GM19467 (cell line): ENCODE measurements around the gene FOCAD.

Experiments
- ATAC-seq: cut with Tn5 transposase; IDR thresholded peaks from one replicate; pipeline ENCODE4 v1.9.1; 2021; ENCODE audit warnings: mild to moderate bottlenecking, moderate library complexity; ENCODE audit not compliant: unreplicated experiment

The FOCAD gene

GRCh38 chr9:20786807-20787206 is 102.7 kb downstream of the FOCAD start:
- no peak for ATAC-seq

DNA sequence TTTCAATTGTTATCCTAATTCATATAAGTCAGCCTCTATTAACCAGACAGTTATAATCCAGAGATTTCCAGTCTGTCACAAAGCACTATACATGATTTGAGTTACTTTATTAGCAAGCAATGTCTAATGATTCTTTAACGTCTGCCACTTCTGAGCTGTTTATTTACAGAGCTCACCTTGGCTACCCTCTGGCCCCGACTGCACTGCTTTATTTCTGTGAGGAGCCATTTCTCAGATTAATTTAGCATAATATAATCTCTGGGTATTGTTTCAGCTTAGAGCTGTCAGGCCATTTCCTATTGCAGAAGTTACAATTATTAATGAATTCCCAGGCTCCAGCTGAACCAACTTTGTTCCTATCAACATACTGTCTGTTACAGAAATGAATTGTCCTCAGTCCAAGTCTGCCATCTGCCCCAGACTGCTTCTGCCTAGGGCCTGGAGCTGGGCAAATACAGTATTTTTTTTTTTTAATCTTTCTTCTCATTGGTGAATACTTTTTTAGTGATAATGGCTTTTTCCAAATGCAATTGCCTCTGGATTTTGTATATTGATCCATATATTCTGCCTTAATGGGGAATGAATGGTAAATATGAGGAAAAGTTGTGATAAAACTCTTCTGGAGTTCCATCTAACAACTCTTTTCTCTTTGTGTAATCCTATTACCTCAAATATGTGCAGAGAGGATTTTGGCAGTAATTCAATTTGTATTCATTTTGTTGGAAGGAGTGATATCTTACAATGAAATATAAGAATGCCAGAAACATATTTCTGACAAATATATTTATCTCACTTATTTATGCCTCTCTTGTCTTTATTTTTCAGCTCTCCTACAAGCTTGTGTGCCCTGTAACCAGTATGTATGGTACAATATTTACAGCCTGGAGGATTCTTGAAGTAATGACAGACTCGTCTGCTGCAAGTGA is 104.7 kb downstream of the FOCAD start:
- no peak for ATAC-seq

- no peak for ATAC-seq
Observed at GRCh38 chr9:20790721-20791120, 106.7 kb downstream of the FOCAD start.

GRCh38 chr9:20791682-20792081 is 107.6 kb downstream of the FOCAD start:
- ATAC-seq, result no peak

DNA sequence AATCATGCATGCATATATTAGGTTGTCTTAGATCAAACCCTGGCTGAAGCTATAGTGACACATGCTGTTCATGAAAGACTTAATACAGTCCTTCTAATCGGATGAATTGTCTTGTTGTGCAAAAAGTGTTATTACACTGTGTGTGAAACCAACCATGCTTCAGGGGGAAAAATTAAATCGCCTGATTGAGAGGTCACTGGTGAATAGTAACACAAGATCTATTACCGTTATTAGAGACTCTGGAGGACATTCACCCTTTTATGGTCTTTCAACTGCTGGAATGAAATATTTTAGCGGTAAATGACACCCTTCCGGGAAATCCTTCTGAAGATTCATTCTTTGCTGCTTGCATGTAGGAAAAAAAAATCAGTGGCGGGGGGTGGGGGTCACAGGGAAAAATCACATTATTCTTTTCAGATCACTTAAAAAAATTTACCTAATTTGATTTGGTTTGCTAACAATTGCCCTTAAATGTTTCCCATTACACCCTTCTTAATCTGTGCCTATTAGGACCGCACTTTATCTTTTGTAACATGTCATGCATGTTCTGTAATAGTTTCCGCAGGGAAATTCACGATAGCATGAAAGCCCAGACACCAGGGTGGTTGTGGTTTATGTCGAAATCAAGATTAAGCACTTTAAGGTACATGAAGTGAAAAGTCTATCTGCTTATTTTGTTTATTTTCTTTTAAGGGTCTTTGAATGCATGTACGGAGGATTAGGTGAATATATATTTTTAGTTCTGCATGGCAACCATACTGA is 120.6 kb downstream of the FOCAD start:
- ATAC-seq, result no peak

DNA sequence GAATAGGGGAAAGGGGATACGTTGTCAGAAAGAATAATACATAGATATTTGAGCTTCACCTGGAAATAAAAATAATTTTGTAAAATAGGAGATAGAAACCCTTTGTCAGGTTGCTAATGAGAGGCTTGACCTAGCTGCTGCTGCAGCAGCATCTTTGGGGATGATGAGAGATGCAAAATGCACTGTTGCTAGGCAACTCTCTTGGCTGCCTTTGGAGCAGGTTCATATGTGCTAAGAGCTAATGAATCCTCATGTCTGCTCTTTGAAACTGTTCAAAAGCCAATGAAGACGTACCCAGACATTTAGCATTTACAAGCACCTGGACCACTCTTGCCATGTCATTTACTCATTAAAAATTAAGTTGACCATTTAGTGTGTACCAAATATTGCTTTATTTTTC is 121.7 kb downstream of the FOCAD start:
- no peak for ATAC-seq

DNA sequence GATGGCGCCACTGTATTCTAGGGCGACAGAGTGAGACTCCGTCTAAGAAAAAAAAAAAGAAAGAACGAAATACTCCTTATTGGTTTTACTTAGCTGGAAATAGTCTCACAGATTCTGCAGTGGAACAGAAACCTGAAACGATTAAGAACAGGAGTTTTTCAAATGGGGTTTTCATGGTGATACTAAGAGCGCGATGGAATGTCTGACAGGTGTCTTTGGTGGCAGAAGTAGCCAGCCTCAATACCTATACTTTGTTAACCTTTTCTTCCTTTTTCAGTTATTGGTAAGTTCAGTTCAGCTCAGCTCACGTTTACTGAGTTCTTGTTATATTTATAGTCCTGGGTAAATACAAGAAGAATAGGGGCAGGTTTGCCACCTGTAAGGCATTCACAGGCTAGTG is 123.9 kb downstream of the FOCAD start:
- ATAC-seq, result no peak

- ATAC-seq, result no peak
Observed at GRCh38 chr9:20811872-20812271, 127.8 kb downstream of the FOCAD start.

GRCh38 chr9:20815923-20816703 is 132.1 kb downstream of the FOCAD start:
- no peak for ATAC-seq

- ATAC-seq, result no peak
Observed at GRCh38 chr9:20823051-20823450, 139.0 kb downstream of the FOCAD start.

DNA sequence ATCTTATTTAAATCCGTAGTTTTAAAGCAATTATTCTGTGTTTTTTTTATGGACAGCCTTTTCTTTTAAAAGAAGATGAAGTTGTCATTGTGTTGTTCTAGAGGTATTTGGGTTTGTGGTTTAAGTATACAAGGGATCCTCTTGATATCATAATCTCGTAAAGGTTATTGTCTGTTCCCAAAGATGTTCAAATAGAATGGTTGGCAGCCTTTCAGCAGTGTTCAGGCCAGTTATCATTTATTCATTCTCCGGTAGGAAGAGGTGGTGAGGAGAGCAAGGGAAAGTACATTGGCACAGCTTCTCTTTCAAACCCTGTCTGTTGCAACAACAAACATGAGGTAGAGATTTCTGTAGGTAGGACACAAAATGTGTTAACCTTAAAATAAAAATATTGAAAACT is 147.0 kb downstream of the FOCAD start:
- ATAC-seq, result no peak

DNA sequence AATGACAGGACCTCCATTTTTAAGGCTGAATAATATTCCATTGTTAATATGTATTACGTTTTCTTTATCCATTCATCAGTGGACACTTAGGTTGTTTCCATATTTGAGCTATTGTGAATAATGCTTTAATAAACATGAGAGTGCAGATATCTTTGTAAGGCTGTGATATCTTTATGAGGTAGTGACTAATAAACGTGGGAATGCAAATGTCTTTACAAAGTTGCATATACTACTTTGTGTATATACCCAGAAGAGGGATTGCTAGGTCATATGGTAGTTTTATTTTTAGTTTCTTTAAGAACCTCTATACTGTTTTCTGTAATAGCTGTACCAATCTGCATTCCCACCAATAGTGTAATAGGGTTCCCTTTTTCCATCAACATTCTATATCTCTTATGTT is 148.7 kb downstream of the FOCAD start:
- ATAC-seq, result no peak

DNA sequence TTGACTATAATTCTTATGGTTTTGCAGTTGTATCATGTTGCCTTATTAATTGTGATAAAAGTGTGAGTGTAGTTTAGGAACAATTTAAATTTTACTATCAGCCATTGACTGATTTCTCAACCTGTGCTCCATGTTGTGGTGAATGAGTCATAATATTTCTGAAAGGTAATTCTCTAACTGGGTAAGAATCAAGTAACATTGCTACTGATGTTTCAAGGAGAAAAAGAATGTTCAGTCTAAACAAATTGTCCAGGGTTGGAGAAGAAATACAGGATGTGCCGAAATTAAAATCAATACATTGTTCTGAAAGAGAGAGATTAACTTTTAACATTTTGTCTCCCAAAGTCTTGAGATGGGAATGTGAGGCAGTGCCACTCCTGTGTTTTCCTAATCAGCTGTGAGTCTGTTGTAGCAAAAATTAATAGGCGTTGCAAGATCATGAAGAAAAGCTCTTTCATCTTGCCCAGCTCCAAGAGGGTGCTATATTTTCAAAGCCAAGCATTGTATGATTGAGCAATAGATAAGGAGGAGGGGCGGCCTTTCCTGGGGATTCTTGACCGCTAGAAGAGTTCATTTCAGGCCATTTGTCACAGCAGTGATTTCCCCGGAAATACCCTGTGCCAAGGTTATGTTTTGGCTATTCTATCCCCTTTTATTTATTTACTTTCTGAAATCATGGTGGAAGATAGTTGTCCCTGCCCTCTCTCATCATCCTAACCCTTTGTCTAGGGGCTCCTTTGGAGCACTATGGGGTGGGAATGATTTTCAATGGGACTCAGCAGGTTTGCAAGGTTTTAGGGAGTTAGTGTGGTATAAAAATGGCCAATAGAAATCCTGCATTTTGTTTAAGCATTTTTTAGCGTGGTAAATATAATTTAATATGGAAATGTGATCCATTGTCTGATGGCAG is 151.6 kb downstream of the FOCAD start:
- no peak for ATAC-seq

GRCh38 chr9:20837166-20837565 is 153.1 kb downstream of the FOCAD start:
- no peak for ATAC-seq

- ATAC-seq, result no peak
Observed at GRCh38 chr9:20838218-20838617, 154.2 kb downstream of the FOCAD start.

DNA sequence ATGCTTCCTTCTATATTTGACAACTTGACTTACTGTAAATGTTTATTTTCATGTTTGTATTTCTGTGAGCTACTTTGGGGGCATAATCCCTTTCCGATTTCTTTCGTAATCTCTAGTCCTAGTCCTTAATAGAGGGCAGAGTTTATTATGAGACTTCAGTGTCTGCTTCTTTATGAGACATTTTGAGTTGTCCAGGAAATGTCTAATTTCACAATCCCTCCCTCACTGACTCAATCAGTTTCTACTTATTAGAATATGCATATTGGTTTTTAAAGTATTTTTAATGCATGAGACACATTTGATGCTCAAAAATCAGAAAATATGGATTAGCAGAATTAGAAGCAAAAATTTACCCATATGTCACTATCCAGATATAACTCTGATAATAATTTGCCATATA is 160.9 kb downstream of the FOCAD start:
- no peak for ATAC-seq

GRCh38 chr9:20848490-20848889 is 164.4 kb downstream of the FOCAD start:
- ATAC-seq, result no peak

DNA sequence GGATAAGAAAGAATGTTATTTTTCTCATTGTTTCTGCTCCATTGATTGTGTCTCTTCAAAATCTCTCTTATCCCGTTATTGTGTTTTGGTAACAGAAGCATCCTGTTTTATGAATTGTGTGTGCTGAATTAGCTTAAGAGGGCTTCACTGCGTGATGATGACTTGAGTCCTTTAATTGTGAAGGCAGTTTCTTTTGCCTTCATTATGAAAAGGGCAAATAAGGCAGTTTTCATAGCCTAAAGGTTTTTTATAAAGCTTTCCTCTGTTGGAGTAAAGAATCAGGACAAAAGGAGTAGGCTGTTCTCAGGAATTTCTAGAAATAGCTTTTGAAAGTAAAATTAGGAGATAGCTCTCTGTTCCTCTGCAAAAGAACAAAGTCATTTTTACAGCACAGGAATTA is 169.8 kb downstream of the FOCAD start:
- ATAC-seq, result no peak

DNA sequence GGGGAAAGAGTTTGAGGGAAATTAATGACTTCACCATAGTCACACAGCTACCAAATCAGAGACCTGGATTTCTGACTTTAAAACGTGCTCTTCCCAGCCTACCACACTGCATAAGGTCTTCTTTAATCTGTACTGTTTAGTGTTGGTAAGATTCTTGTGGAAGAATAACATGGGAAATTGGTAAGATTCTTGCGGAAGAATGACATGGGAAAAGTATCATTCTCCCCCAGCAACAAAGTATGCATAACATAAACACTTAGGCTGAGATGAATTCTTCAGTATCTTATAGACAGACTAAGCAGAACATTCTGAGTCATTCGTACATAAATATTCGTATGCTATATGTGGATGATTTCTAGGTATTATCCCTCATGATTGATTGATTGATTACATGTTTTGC is 170.4 kb downstream of the FOCAD start:
- ATAC-seq, result no peak

GRCh38 chr9:20863945-20864344 is 179.9 kb downstream of the FOCAD start:
- ATAC-seq, result no peak
